ACHN (cell line): ENCODE results near the gene SWT1.

Experiments
- DNase-seq: peaks from one replicate; pipeline ENCODE4 v3.0.0-alpha.2; 2015
- in situ Hi-C: cut with HindIII; loops from 2 replicates; pipeline ENCODE4 v1.10.0; 2017; ENCODE audit warnings: low sequenced_read_pairs, low pct_ligation_motif_present, low pct_unique_long_range_greater_than_20kb

Gene SWT1

DNA sequence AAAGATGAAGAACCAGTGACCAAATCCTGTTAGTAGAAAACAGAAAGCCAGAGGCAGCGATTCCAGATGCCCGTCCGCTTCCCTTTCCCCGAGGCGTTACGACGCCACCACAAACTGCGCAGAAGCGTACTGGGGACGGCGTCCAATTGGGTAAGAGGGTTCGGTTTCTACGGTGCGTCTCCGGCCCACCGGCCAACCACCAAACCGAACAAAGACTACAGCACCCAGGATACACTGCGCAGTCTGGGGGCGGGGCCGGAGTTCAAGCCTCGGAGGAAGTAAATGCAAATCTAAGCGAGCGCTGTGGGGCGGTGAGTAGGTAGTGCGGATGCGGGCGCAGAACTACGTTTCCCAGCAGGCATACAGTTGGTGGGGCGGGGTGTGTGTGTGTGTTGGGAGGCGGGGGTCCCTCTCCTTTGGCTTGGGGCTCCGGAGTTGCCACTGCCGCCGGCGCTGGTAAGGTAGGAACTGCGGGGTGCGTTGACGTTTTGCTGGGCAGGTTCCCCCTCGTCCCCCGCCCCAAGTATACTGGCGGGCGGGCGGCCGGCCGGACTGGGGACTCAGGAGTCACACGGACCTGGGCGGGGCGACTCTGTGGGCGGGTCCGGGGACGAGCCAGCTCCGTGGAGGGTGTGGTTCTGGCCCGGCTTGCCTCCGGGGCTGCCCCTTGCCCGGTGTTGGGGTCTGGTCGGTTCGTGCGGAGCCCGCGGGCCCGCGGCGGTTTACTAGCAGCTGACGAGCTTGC, at the start of gene SWT1, which contains the start of gene TRMT1L:
SWT1 (plus strand) TSS at position 314 of the 745 bp plus-strand sequence. CDS start 3,675 bp downstream, outside the sequence.
TRMT1L (minus strand) TSS at position 100 of the 745 bp plus-strand sequence. CDS start 241 bp downstream, outside the sequence.
- in situ Hi-C loops, result loop anchor here (25.0 kb wide), 1 partner anchor 345 kb away; no protein-coding TSS in a partner anchor
- peak; percentile 99 for DNase-seq

DNA sequence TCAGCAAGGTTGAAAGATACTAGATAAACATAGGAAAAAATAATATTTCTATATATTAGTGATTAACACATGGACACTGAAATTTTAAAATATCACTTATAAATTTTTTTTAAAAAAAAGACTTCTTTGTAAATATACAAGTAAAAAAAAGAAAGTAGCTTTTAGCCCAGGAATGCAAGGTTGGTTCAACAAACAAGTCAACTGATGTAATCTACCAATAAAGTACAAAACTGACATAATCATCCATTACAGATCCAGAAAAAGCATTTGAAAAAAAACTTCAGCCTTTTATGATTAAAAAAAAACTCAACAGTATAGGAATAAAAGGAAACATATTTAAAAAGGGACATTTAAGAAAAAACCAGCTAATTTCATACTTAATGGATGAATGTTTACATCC, 48.6 kb upstream of the SWT1 start:
- peak; percentile 5 for DNase-seq
- in situ Hi-C loops, result no loop called here

DNA sequence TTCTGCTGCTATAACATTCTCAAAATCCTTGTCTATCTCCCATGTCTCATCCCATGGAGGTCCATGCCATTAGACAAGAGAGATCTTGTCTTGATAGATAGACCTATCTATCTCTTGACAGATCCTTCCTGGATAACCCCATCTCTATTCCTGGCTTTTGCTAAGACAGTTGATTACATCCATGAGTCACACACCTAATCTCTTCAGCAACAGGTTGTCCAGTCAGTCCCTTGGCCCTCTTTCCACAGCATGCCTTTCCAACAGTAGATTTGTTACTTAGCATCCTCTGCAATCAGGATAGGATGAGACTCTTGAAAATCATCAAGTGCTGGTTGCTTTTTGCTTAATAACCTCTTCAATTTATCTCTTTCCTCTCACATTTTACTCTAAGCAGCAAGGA, 46.8 kb upstream of the SWT1 start:
- in situ Hi-C loops, result no loop called here
- no peak for DNase-seq

GRCh38 chr1:185111873-185112272, 45.1 kb upstream of the SWT1 start:
- DNase-seq, result no peak
- in situ Hi-C loops, result no loop called here

DNA sequence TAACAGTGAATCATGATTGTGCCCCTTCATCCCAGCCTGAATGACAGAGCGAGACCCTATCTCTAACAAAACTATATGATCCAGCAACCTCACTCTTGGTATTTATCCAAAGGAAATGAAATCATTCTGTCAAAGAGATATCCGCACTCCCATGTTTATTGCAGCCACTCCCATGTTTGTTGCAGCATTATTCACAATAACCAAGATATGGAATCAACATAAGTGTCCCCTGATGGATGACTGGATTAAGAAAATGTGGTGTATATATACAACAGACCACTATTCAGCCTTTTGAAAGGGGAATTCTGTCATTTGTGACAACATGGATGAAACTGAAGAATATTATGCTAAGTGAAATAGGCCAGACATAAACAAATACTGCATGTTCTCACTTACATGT, 44.6 kb upstream of the SWT1 start:
- in situ Hi-C loops, result no loop called here
- DNase-seq, result no peak

GRCh38 chr1:185129708-185130107, 27.3 kb upstream of the SWT1 start:
- DNase-seq, result no peak
- in situ Hi-C loops, result no loop called here

- DNase-seq, result no peak
- in situ Hi-C loops, result no loop called here
Observed at GRCh38 chr1:185132534-185132933, 24.4 kb upstream of the SWT1 start.

DNA sequence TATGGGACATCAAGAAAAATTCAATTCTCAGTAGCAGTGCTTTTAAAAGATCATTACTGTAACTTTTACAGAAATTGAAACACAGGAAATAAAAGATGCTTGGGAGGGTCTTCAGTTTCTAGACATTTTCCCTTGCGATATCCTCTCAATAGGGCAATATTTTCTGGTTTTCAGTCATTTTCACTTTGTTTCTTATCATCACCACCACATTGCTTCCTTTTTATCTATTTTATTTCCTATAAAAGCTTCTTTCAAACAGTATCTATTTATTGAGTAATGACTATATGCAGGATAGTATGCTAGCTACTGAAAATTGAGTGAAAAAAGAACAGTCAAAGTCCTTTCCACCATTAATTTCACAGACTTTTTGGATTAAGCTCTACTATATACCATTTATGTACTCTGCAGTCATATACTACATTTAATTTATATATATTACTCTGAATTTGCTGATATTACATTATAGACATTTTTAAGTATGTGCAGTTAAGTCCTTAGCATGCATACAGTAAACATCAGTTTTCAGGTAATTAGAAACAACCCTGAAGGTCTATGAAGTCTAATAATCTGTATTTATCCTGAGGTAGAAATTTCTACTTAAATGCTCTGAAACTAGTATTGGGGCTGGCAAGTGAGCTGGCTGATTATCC, 18.9 kb upstream of the SWT1 start:
- in situ Hi-C loops, result no loop called here

DNA sequence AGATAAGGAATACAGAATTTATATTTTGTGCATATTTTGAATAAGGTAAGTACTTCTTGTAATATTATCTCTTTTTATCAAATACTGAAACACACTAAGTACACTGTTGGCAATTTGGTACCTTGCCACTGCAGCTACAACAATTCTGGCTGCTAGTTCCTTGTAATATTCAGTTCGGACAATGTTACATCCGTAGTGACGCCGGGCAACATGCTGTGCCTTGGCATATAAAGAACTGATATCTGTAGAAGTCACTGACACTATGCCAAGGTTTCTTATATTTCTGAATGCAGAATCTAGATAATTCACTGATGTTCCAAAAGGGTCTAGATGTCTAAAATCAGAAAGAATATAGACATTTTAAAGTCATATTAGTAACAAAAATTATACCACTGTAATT, 17.7 kb upstream of the SWT1 start:
- in situ Hi-C loops, result no loop called here
- no peak for DNase-seq

More for the DNA sequence above, 18.9 kb upstream of the SWT1 start:
- no peak for DNase-seq

DNA sequence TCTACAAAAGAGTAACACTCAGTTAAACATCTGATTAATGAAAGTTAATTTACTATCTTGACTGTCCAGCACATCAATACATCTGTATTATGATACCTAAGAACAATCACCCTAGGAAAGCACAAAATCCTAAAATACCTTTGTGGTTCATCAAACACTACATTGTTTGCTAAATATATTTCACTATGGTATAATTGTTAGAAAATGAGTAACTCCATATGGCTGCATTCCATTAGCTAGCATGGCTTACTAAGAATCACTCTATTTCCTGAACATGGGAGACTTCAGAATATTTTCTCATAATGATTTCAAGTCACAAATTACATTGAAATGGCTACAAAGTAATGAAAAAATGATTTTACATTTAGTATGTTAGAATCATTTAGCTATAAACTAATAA, 12.7 kb upstream of the SWT1 start:
- DNase-seq, result no peak
- in situ Hi-C loops, result no loop called here

- no peak for DNase-seq
- in situ Hi-C loops, result loop anchor here (25.0 kb wide), 1 partner anchor 339 kb away; no protein-coding TSS in a partner anchor
Observed at GRCh38 chr1:185151215-185151614, 5.8 kb upstream of the SWT1 start.

DNA sequence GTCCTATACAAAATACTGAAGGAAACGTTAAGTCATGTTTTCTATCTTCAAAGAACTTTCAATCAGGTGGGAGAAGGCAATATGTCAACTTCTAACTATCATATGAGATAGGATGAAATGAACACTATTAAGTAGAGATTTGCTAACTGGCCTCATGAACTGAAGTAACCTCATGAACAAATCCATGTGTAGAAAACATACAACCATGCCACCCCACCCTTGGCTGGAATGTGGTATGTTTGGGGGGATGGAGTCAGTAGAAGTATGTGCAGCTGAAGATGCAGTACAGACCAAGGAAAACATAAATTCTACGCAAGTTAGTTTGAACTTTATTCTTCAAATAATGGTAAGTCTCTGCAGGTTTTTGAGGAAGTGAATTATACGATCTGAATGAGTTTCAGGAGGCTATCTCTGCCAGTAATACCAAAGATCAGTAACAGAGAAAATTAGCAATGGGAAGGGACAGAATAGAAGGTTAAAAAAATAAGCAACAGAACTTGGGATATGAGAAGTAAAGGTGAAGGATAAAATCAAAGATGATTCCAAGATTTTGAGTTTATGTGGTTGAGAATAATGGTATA, 4.7 kb upstream of the SWT1 start:
- DNase-seq, result no peak
- in situ Hi-C loops, result loop anchor here (25.0 kb wide), 1 partner anchor 340 kb away; no protein-coding TSS in a partner anchor

DNA sequence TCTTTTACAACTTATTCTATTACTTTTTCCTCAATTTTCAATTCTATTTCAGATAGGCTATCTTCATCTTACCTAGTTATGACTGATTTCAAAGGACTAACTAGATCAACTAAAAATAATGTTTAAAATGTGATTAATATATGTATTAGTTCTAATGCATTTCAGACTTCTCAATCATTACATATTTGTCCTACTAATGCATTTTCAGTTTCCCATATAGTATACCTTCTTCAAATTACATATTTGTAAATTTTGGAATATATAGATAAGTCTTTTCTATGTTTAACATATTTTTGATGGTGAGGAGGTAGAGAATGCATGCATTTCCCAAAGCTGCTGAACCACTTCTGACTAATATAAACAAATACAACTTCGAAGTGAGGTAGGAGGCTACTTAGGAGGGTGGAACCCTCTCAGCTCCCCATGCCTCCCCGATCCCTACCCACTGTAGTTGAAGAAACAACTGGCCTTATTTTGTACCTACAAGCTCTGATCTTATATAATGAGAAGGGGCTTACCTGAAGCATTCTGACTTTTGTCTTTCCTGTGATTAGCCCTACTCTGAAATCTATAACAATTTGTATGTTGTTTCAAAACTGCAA, 2.0 kb upstream of the SWT1 start:
- DNase-seq, result no peak
- in situ Hi-C loops, result loop anchor here (25.0 kb wide), 1 partner anchor 343 kb away; no protein-coding TSS in a partner anchor

DNA sequence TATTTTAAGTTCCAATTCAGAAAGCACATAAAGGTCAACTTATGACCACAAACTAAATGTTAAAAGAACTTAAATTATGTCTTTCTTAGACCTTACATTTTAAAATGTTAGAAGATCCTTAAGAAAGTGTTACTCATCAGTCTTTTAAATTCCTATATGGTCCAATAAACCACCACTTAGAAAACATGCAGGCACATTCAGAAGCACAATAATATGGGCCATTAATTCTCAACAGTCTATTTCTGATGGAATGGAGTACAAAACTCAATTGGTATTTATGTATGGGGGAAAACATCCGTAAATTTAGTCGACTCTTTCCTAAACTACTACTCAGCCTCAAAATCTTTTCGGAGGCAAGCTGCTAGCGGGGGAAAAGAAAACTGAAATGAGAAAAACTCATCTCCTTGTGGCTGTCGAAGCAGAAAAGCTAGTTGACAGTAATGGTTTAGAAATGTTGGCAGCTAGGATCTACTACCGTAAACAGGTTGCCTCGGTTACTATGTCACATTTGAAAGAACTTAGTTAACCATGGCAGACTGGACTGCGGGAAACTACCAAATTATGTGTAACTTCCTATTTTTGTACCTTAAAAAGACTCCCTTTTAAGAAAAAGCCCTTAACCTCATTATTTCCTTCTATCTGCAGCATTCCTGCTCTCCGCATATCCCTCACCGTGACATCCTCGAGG, 1.2 kb upstream of the SWT1 start:
- in situ Hi-C loops, result loop anchor here (25.0 kb wide), 1 partner anchor 343 kb away; no protein-coding TSS in a partner anchor
- peak; percentile 67 for DNase-seq

GRCh38 chr1:185156288-185156853, 596 bp upstream of the SWT1 start:
- in situ Hi-C loops, result loop anchor here (25.0 kb wide), 1 partner anchor 344 kb away; no protein-coding TSS in a partner anchor
- no peak for DNase-seq

- in situ Hi-C loops, result loop anchor here (25.0 kb wide), 1 partner anchor 346 kb away; no protein-coding TSS in a partner anchor
- peak; percentile 12 for DNase-seq
Observed at GRCh38 chr1:185157599-185158412, 839 bp downstream of the SWT1 start.

- DNase-seq, result no peak
- in situ Hi-C loops, result loop anchor here (25.0 kb wide), 1 partner anchor 346 kb away; no protein-coding TSS in a partner anchor
Observed at GRCh38 chr1:185158800-185159199, 1.8 kb downstream of the SWT1 start.
